ENCODE data around the gene FAM227B.

Gene FAM227B

GRCh38 chr15:49436751-49437150 is 183.9 kb downstream of the FAM227B start:
- Histone ChIP-seq H3K4me1 (ENCODE audit: insufficient read depth, low read length, poor library complexity, severe bottlenecking) (peaks cover 27% of the 10 kb centered on the region), H3F3A (ENCODE audit: low read depth) (no peaks in the 10 kb centered on the region), H3K36me3 (ENCODE audit: insufficient read depth, low read length) (no peaks in the 10 kb centered on the region), H2AFZ (ENCODE audit: low read length) (no peak overlapping the region), H3K4me2 (ENCODE audit: low read depth, low read length, poor library complexity, severe bottlenecking) (no peak overlapping the region), H3K79me2 (ENCODE audit: insufficient read depth, low read length) (no peaks in the 10 kb centered on the region), H4K20me1 (ENCODE audit: insufficient read depth, low read length, poor library complexity, severe bottlenecking) (no peaks in the 10 kb centered on the region), H3K4me3 (ENCODE audit: low read length, poor library complexity, severe bottlenecking) (no peak overlapping the region), H3K27me3 (ENCODE audit: insufficient read depth, low read length, poor library complexity, severe bottlenecking) (no peaks in the 10 kb centered on the region), H3K9ac (ENCODE audit: low read depth, low read length, poor library complexity, severe bottlenecking) (no peak overlapping the region), H3K9me2 (replicated peaks; ENCODE audit: low read depth, low read length) (no peaks in the 10 kb centered on the region), H3K9me3 (ENCODE audit: insufficient read depth, low read depth, low read length) (no peaks in the 10 kb centered on the region)
- TF ChIP-seq EZH2phosphoT487 (IDR thresholded peaks at IDR 0.05; ENCODE audit: borderline replicate concordance) (no peak), CTCF (conservative IDR thresholded peaks at IDR 0.05; ENCODE audit: low read length) (no peak)

GRCh38 chr15:49435174-49435573 is 185.4 kb downstream of the FAM227B start:
- Histone ChIP-seq H3K4me1 (ENCODE audit: insufficient read depth, low read length, poor library complexity, severe bottlenecking) (peaks cover 26% of the 10 kb centered on the region), H2AFZ (ENCODE audit: low read length) (no peak overlapping the region), H3K9me2 (replicated peaks; ENCODE audit: low read depth, low read length) (no peaks in the 10 kb centered on the region), H3K4me3 (ENCODE audit: low read length, poor library complexity, severe bottlenecking) (no peak overlapping the region), H3K27me3 (ENCODE audit: insufficient read depth, low read length, poor library complexity, severe bottlenecking) (no peaks in the 10 kb centered on the region), H3K79me2 (ENCODE audit: insufficient read depth, low read length) (no peaks in the 10 kb centered on the region), H3K36me3 (ENCODE audit: insufficient read depth, low read length) (no peaks in the 10 kb centered on the region), H4K20me1 (ENCODE audit: insufficient read depth, low read length, poor library complexity, severe bottlenecking) (no peaks in the 10 kb centered on the region), H3K4me2 (ENCODE audit: low read depth, low read length, poor library complexity, severe bottlenecking) (no peak overlapping the region), H3K9ac (ENCODE audit: low read depth, low read length, poor library complexity, severe bottlenecking) (no peak overlapping the region), H3K9me3 (ENCODE audit: insufficient read depth, low read depth, low read length) (no peaks in the 10 kb centered on the region), H3F3A (ENCODE audit: low read depth) (no peaks in the 10 kb centered on the region)
- TF ChIP-seq EZH2phosphoT487 (IDR thresholded peaks at IDR 0.05; ENCODE audit: borderline replicate concordance) (no peak), CTCF (conservative IDR thresholded peaks at IDR 0.05; ENCODE audit: low read length) (no peak)

- H3K4me3 ChIP-seq (ENCODE audit: low read length, poor library complexity, severe bottlenecking): no peak overlapping the region
- H3K79me2 ChIP-seq (ENCODE audit: insufficient read depth, low read length): no peaks in the 10 kb centered on the region
- no peak overlapping the region for H3K4me2 ChIP-seq (ENCODE audit: low read depth, low read length, poor library complexity, severe bottlenecking)
- H3K9me2 ChIP-seq (replicated peaks; ENCODE audit: low read depth, low read length): no peaks in the 10 kb centered on the region
- H3K9me3 ChIP-seq (ENCODE audit: insufficient read depth, low read depth, low read length): no peaks in the 10 kb centered on the region
- no peak overlapping the region for H2AFZ ChIP-seq (ENCODE audit: low read length)
- no peaks in the 10 kb centered on the region for H3K36me3 ChIP-seq (ENCODE audit: insufficient read depth, low read length)
- H3K9ac ChIP-seq (ENCODE audit: low read depth, low read length, poor library complexity, severe bottlenecking): no peak overlapping the region
- no peak for TF ChIP-seq EZH2phosphoT487 (IDR thresholded peaks at IDR 0.05; ENCODE audit: borderline replicate concordance)
- TF ChIP-seq CTCF (conservative IDR thresholded peaks at IDR 0.05; ENCODE audit: low read length): no peak
- no peaks in the 10 kb centered on the region for H3K4me1 ChIP-seq (ENCODE audit: insufficient read depth, low read length, poor library complexity, severe bottlenecking)
- no peaks in the 10 kb centered on the region for H3K27me3 ChIP-seq (ENCODE audit: insufficient read depth, low read length, poor library complexity, severe bottlenecking)
- no peaks in the 10 kb centered on the region for H3F3A ChIP-seq (ENCODE audit: low read depth)
- H4K20me1 ChIP-seq (ENCODE audit: insufficient read depth, low read length, poor library complexity, severe bottlenecking): no peaks in the 10 kb centered on the region
Observed at GRCh38 chr15:49430046-49430445, 190.6 kb downstream of the FAM227B start.

Measured in Loucy (cell line).